ENCODE data around the gene UBAP2L.

Gene UBAP2L, protein sequence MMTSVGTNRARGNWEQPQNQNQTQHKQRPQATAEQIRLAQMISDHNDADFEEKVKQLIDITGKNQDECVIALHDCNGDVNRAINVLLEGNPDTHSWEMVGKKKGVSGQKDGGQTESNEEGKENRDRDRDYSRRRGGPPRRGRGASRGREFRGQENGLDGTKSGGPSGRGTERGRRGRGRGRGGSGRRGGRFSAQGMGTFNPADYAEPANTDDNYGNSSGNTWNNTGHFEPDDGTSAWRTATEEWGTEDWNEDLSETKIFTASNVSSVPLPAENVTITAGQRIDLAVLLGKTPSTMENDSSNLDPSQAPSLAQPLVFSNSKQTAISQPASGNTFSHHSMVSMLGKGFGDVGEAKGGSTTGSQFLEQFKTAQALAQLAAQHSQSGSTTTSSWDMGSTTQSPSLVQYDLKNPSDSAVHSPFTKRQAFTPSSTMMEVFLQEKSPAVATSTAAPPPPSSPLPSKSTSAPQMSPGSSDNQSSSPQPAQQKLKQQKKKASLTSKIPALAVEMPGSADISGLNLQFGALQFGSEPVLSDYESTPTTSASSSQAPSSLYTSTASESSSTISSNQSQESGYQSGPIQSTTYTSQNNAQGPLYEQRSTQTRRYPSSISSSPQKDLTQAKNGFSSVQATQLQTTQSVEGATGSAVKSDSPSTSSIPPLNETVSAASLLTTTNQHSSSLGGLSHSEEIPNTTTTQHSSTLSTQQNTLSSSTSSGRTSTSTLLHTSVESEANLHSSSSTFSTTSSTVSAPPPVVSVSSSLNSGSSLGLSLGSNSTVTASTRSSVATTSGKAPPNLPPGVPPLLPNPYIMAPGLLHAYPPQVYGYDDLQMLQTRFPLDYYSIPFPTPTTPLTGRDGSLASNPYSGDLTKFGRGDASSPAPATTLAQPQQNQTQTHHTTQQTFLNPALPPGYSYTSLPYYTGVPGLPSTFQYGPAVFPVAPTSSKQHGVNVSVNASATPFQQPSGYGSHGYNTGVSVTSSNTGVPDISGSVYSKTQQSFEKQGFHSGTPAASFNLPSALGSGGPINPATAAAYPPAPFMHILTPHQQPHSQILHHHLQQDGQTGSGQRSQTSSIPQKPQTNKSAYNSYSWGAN

DNA sequence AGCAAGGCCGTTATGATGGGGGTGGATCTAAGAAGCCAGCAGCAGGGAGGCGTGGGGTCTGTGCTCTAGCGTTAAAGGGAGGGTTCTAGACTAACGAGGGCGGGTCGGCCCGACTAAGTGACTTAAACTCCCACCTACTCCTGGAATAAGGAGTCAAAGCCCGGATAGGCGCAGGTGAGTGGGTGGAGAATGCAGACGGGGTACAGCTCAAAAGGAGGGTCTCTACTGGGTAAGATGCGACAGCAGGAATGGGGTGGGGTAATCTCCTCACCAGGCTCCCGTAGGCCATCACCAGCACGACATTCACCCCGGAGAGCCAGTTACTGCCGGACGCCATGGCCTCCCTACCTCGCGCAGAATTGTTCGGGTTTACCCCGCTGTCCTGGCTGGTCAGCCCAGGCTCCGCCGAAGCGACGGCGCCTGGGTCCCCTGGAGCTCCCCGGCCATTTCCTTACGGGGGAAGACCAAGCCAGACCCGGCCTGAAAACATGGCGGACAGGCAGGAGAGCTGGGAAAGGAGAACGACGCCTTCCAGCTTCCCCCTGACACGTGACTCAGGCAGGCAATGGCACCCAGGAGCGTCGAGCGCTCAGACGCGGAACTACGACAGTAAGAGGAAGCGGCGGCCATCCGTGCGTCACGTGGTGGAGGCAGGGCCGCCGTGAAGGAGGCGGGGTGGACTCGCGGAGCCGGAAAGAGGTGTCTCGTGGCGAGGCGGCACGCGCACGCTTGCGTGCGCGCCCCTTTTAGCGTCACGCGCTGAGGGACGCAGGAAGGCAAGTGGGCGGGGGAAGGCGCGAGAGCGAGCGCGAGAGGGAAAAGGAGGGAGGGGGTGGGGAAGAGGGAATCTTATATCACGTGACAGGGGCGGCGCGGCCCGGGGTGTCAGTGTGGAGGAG lies at the start of gene UBAP2L:
UBAP2L (plus strand) TSS at position 885 of the 899 bp plus-strand sequence. CDS start 4,169 bp downstream, outside the sequence.
- peak; percentile 97 to 98 for DNase-seq (ENCODE audit: low read depth in 2 of 2)

- no peak for DNase-seq (ENCODE audit: low read depth in 2 of 2)
Measured at GRCh38 chr1:154171223-154171583, 49.6 kb upstream of the UBAP2L start.

- DNase-seq (ENCODE audit: low read depth in 2 of 2), result no peak
Measured at GRCh38 chr1:154171880-154172279, 48.9 kb upstream of the UBAP2L start.

DNA sequence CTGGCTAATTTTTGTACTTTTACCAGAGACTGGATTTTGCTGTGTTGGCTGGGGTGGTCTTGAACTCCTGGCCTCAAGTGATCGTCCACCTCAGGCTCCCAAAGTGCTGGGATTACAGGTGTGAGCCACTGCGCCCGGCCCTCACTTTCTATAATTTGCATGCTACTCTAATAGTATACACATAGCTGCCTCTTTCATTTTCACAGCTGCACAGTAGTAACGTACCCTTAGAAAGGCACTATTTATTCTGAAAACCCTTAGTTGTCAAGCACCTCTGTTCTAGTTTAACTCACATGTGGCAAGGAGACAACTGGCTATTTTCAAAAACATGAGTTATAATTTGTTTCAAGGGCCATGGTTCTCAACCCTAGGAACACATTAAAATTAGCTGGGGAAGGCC lies 46.1 kb upstream of the UBAP2L start:
- DNase-seq (ENCODE audit: low read depth in 2 of 2), result no peak

DNA sequence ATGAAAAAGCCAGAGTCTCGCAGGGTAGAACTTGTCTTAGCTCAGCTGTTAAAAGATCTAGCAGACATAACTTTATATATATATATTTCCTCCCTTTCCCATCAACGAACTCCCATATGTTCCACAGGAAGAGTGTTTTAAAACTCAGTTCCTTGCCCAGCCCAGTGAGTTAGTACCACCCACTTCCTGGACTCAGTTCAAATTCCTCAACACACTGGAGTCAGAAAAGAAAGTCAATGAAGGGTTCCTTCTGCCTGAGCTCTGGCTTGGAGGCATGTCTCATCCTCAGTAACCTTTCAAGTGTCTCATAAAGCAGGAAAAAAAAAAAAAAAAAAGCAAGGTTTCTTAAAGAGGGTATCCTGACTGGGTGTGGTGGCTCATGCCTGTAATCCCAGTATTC lies 44.4 kb upstream of the UBAP2L start:
- DNase-seq (ENCODE audit: low read depth in 2 of 2), result no peak

GRCh38 chr1:154178013-154178412 lies 42.7 kb upstream of the UBAP2L start:
- DNase-seq (ENCODE audit: low read depth in 2 of 2), result no peak

GRCh38 chr1:154178911-154179811 lies 41.6 kb upstream of the UBAP2L start:
- DNase-seq (ENCODE audit: low read depth in 2 of 2), result no peak

- no peak for DNase-seq (ENCODE audit: low read depth in 2 of 2)
Measured at GRCh38 chr1:154179946-154180687, 40.6 kb upstream of the UBAP2L start.

- DNase-seq (ENCODE audit: low read depth in 2 of 2), result no peak
Measured at GRCh38 chr1:154181944-154182343, 38.8 kb upstream of the UBAP2L start.

DNA sequence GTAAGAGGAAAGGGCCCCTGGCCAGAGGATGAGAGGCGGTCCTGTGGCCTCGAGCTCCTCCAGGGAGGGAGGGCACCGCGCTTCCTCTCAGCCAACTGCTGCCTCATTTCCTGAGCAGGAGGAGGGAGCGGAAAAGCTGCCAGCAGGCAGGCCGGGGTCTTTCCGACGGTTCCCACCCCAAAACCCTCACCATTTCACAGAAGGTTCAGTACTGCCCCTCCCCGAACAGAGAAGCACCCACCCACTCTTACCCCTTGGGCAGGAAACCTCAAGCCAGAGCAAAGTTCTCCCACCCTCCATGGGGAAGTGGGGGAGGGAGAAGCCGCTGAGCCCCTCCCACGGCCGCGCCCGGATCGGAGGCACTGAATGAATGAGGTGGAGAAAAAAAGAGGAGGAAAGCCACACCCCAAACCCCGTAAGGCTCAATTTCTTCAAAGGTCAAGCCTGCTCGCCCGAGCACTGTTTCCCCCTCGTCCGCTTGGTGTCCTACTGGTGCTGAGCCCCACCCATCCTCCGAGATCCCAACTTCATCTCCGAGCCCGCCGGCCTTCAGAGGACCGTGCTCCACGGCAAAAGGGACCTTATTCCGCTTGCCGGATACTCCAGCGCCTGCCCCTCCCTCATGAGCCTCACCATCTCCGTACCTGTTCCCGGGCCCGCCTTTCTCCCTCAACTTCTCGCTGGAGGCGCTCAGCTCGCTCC lies 38.3 kb upstream of the UBAP2L start:
- peak; percentile 13 to 35 for DNase-seq (ENCODE audit: low read depth in 2 of 2)

DNA sequence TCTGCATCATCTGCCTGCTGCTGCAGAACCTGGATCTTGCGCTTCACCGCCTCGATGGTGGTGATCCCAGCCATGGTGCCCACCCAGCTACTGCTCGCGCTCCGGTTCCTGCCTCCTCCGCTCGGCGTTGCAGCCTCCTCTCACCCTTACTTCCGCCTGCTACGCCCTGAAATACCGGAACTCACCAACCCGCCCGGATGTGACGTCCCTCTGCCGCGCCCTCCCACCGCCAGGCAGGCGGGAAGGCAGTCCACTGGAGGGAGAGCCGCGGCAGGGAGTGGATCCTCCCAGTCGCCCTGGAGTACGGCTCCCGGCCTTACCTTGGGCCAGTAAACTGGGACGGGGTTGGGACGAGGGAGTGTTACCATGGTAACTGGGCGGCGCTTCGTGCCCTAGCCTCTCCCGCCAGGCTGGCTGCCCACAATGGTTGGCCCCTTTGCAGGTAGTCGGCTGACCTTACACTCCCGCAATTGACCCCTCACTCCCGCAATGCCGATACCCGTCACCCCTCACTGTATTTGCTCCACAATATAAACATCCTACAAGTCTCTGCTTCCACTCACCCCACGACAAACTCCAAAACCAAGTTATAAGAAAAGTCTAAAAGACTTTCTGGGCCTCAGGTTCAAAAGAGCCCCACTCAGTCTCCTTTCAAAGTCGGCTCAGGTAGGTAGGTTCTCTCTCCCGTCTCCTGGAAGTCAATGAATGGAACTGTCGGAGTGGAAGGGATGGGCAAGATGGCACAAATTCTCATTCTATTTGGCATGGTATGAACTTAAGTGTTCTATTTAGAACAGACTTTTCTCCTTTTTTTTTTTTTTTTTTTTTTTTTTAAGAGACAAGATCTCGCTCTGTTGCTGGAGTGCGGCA lies 37.5 kb upstream of the UBAP2L start:
- peak; percentile 89 to 91 for DNase-seq (ENCODE audit: low read depth in 2 of 2)

GRCh38 chr1:154186177-154186576 lies 34.6 kb upstream of the UBAP2L start:
- DNase-seq (ENCODE audit: low read depth in 2 of 2), result peak in 1 of 2 donors; percentile 42

- DNase-seq (ENCODE audit: low read depth in 2 of 2), result no peak
Measured at GRCh38 chr1:154186852-154187501, 33.8 kb upstream of the UBAP2L start.

DNA sequence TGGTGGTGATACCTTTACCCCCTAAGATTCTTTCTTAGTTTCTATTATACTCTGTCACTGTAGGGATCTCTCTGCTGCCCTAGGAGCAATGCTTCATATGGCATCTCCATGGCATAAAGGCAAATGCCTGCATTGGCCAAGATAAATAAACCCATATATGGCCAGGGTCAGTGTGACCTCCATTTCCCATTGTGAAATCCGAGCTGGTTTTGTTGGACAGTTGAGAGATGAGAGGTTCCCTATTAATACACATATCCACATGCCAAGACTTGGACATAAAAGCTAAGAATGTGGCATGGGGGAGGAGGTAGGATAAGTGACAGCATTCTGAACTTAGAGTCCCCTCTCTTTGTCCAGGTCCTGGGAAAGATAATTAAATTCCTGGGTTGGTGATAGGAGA lies 30.2 kb upstream of the UBAP2L start:
- no peak for DNase-seq (ENCODE audit: low read depth in 2 of 2)

DNA sequence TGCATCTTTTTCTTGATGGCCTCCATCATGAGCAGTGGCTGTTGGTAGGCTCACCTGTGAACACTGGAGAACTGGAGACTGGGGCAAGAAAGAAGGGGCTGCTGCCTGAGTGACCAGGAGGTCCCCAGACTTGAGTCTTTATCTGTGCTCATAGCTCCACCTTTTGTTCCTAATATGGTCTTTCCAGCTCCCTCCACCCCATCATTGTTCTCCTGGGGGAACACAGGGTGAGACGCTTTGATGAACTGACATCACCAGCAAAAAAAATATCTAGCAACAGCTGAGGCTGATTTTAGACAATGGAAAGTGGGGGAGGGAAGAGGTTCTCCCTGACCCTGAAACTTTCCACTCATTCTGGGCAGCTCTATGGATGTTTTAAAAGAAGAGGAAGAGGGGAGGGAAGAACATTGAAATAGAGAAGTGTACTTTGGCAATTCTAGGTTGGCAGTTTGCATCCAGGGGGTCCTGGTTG lies 28.7 kb upstream of the UBAP2L start, which contains the start of gene TPM3:
TPM3 (minus strand) TSS at position 111 of the 472 bp plus-strand sequence; CDS start at position 29, 82 bp downstream.
- no peak for DNase-seq (ENCODE audit: low read depth in 2 of 2)

GRCh38 chr1:154192476-154192875 lies 28.3 kb upstream of the UBAP2L start:
- DNase-seq (ENCODE audit: low read depth in 2 of 2), result no peak

- DNase-seq (ENCODE audit: low read depth in 2 of 2), result no peak
Measured at GRCh38 chr1:154193821-154194220, 26.9 kb upstream of the UBAP2L start.

Data from stimulated activated CD8-positive, alpha-beta memory T cell treated with anti-CD3 and anti-CD28 coated beads, Interleukin-2, amount 100 ng/mL, for 1 hour (primary cell).